ENCODE data around the gene TYW1. TPM values are rescaled to one million over a fixed set of nuclear protein-coding genes. Genes with fewer than 3 reads are reported as not detected.
A peak's percentile ranks its signal among the peaks of the same experiment; 100 is the strongest.
"Not testable (repeated sequence)": the region's sequence is repeated elsewhere in the genome, so short reads cannot be mapped to it uniquely, and the experiment has no call there.

Gene TYW1
- total RNA-seq, 1 experiment from 2014 or later, result 43.1 TPM

DNA sequence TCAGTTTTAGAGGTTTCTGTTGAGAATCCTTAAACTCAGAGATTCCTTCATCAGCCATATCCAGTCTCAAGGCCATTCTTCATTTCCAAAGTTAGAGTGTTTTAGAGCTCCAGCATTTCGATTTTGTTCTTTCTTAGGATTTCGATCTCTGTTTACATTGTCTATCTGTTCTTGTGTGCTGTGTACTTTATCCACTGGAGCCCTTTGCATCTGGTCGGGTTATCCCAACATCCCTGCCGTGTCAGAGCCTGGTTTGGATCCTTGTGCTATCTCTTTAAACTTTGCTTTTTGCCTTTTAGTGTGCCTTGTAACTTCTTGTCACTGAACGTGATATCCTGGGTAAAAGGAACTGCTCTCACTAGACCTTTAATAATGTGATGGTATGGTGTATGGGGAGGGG is 131.6 kb downstream of the TYW1 start:
- DNase-seq (ENCODE audit: low read depth), result not testable (repeated sequence)

DNA sequence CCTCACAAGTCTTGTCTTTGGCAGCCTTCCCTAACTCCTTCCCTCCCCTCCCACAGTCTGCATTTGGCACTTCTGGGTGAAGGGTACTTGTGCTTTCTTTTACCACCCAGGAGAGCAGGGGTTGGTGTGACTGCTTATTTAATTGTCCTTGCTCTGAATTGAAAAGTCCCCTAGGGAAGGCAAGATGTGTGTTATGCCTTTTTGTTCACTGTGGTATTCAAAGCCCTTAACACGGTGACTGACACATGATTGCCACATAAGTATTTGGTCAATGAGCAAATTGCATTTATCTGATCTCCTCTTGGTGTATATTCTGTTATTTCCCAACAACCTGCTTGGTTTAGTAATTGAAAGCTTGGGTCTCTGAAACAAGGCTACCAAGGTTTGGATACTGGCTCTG is 134.1 kb downstream of the TYW1 start:
- DNase-seq (ENCODE audit: low read depth), result peak; percentile 37

- not testable (repeated sequence) for DNase-seq (ENCODE audit: low read depth)
These were observed 138.3 kb downstream of the TYW1 start for GRCh38 chr7:67134912-67135311.

DNA sequence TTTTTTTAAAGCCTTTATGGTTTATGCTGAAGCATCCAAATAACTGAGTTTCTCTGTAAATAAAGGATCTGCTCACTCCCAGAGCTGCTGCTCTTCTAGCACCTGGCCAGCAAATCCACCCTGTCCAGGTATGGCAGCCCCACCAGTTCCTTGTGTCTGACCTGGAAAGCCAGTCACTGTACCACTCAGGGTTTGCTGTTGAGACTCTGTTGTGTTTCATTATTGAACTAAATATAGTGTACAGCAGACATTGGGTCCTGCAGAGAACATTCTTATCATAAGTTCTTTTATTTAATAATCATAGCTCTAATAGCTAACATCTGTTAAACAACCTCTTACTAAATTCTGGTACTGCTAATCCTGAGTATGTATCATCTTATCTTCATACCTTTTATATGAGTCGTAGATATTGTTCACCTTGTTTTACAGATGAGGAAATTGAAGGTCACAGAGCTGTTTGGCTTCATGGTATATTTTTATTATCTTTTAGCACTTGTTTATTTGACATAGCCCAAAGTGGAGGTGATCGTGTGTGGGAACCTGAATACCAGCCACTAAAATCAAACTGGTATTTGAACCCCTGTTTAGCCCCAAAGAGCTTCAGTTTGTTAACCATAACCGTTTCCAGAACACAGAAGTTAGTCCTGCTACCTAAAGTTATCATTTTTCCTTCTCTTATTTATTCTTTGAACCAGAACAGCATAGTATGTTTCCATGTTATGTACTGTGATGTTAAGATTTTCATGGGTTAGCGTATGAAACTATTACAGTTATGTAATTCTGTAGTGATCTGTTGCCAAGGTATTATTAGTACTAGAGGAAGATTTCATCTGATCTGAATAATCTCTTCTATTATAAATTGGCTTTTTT is 139.2 kb downstream of the TYW1 start:
- not testable (repeated sequence) for DNase-seq (ENCODE audit: low read depth)

DNA sequence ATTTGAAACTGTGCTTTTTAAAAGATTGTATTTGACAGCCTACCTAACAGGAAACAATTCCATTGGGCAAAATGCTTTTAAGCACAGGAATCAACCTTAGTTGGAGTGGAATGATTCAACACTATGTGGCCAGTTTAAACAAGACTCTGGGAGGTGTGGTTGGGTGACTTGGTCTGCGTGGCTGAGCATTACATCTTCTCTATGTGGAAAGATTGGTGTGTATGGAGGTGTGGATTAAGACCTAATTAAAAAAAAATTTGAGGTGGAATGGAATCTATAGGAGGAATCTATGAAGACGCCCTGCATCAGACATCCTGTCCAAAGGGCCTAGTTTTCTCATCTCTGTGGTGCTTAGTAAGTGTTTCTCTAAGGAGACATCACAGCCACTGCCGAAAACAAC is 140.9 kb downstream of the TYW1 start:
- peak; percentile 56 for DNase-seq (ENCODE audit: low read depth)

DNA sequence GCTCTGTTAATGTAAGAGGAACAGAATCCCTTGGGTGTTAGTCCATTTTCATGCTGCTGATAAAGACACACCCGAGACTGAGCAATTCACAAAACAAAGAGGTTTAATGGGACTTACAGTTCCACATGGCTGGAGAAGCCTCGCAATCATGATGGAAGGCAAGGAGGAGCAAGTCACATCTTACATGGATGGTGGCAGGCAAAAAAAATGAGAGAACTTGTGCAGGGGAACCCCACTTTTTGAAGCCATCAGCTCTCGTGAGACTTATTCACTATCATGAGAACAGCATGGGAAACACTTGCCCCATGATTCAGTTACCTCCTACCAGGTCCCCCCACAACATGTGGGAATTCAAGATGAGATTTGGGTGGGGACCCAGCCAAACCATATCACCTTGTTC is 143.2 kb downstream of the TYW1 start:
- DNase-seq (ENCODE audit: low read depth), result not testable (repeated sequence)

DNA sequence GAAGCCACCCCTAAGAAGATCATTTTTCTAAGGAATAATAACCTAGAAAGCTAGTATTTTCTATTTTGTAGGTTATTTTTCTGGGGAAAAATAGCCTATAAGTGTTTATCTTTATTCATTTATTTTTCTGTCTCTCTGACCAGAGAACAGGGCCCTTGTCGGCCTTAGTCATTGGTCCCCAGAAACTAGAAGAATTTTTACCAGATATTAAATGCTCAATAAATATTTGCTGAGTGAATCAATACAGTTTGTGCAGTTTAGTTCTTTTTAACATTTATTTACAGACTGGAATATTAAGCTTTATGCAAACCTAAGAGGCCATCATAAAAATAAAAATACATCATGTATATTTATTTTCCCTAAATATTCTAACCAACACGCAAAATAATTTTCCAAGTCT is 144.4 kb downstream of the TYW1 start:
- DNase-seq (ENCODE audit: low read depth), result not testable (repeated sequence)

- not testable (repeated sequence) for DNase-seq (ENCODE audit: low read depth)
These were observed 146.6 kb downstream of the TYW1 start for GRCh38 chr7:67143091-67143786.

GRCh38 chr7:67145581-67146193 is 149.1 kb downstream of the TYW1 start:
- not testable (repeated sequence) for DNase-seq (ENCODE audit: low read depth)

- not testable (repeated sequence) for DNase-seq (ENCODE audit: low read depth)
These were observed 152.5 kb downstream of the TYW1 start for GRCh38 chr7:67149131-67149530.

DNA sequence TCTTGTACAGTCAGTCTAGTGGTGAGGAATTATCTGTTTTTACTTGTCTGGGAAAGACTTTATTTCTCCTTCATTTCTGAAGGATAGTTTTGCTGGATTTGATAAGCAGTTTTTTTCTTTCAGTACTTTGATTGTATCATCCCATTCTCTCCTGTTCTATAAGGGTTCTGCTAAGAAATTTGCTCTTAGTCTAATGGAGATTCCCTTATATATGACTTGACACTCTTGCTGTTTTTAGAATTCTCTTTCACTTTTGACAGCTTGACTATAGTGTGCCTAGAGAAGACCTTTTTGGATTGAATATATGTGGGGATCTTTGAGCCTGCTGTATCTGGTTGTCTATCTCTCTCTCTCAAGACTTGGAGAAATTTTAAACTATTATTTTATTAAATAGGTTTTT is 157.7 kb downstream of the TYW1 start:
- DNase-seq (ENCODE audit: low read depth), result not testable (repeated sequence)

GRCh38 chr7:67156064-67156463 is 159.4 kb downstream of the TYW1 start:
- not testable (repeated sequence) for DNase-seq (ENCODE audit: low read depth)

- not testable (repeated sequence) for DNase-seq (ENCODE audit: low read depth)
These were observed 166.7 kb downstream of the TYW1 start for GRCh38 chr7:67163285-67163684.

- not testable (repeated sequence) for DNase-seq (ENCODE audit: low read depth)
These were observed 174.5 kb downstream of the TYW1 start for GRCh38 chr7:67171151-67171550.

DNA sequence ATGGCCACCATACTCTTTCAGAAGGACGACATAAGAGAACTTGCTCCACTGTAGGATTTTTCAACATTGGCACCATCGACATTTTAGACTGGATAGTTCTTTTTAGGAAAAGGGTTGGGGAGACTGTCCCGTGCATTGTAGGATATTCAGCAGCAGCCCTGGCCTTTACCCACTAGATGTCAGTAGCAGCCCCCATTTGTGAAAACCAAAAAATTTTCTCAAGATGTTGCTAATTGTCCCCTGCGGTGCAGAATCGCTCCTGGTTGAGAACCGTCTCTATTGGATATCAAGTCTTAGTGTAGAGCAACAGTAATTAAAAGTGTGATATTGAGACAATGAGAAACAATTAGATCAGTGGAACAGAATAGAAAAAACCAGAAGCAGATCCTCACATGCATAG is 180.1 kb downstream of the TYW1 start:
- DNase-seq (ENCODE audit: low read depth), result not testable (repeated sequence)

- DNase-seq (ENCODE audit: low read depth), result not testable (repeated sequence)
These were observed 182.5 kb downstream of the TYW1 start for GRCh38 chr7:67178915-67179688.

- not testable (repeated sequence) for DNase-seq (ENCODE audit: low read depth)
These were observed 186.5 kb downstream of the TYW1 start for GRCh38 chr7:67182956-67183750.

DNA sequence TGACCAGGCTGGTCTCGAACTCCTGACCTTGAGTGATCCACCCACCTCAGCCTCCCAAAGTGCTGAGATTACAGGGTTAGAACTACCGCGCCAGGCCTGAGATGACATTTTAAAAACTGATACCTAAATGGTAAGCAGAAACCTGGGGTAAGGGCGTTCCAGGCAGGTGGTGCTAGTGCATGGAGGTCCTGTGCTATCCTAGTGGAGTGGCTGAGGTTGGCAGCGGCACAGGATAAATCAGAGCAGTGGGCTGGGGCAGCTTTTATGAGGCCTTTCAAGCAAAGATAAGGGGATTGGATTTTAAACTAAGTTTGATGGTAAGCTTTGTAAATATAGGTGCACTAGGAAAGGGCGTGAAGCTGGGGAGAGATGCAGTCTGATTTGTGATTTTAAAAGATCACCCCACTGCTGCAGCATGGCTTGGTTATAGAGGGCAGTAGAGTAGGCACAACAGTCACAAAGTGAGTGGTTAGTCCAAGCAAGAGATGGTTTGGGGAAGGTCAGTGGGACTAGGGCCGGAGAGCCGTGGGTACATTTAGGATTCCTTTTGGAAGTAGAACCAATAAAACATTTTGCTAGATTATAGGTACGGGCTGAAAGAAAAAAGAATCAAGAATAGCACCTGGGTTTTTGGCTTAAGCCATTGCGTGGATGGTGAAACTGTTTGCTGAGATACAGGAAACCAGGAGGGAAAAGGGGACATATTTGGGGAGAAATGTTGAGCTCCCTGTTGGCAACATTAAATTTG is 188.5 kb downstream of the TYW1 start:
- not testable (repeated sequence) for DNase-seq (ENCODE audit: low read depth)

- DNase-seq (ENCODE audit: low read depth), result not testable (repeated sequence)
These were observed 189.1 kb downstream of the TYW1 start for GRCh38 chr7:67185660-67186129.

DNA sequence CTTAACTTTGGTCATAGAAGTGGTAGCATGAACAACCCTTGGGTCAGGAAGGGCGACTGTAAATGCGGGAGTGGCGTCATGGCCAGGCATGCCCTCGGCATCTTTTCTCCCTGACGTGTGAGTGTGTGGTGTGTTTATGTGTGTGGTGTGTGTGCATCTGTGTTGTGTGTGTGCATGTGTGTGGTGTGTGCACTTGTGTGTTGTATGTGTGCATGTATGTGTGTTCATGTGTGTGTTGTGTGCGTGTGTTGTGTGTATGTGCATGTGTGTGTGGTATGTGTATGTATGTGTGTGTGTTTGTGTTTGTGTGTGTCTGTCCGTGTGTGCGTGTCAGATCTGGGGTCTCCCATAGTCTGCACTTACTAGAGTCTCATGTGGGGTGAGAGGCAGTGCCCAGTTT is 192.5 kb downstream of the TYW1 start:
- DNase-seq (ENCODE audit: low read depth), result not testable (repeated sequence)

Measured in Daoy (cell line).